22Rv1 (cell line): ENCODE data around the gene SWI5.

Experiments used
- CTCF ChIP-seq: fragments of 450-650 bp; IDR thresholded peaks from 2 replicates; pipeline ENCODE4 v1.5.1; 2017; ENCODE audit warnings: mild to moderate bottlenecking
- ZFX ChIP-seq: fragments of 450-650 bp; IDR thresholded peaks from 2 replicates; pipeline ENCODE4 v1.6.1; 2017; ENCODE audit warnings: antibody characterized with exemption, borderline replicate concordance

DNA sequence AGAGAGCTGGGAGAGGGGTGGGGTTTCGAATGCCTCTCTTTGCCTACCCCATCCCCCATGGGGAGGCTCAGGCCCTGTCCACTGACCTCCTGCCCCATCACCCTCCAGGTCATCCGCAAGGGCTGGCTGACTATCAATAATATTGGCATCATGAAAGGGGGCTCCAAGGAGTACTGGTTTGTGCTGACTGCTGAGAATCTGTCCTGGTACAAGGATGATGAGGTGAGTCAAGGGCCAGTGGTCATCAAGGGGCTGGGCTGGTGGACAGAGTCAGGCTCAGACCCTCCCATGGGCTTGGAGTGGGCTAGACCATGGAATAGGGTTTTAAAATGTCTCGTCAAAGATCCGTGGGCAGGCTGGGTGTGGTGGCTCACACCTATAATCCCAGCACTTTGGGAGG lies 34.0 kb upstream of the SWI5 start:
- TF ChIP-seq CTCF (no peak), ZFX (no peak)
